Common myeloid progenitor, CD34-positive (primary cell): Measurements from ENCODE around the gene C5orf22.
"Not testable (repeated sequence)": the region's sequence is repeated elsewhere in the genome, so short reads cannot be mapped to it uniquely, and the experiment has no call there.

Source experiments
- CTCF ChIA-PET: fragments of 350-600 bp; sonication (Branson Sonifier 250); formaldehyde crosslinking; loops from one replicate; lab custom pipeline; 2021; ENCODE audit warnings: antibody characterized with exemption; lab: Charles Lee
- POLR2A ChIA-PET: fragments of 350-600 bp; sonication (Branson Sonifier 250); formaldehyde crosslinking; loops from one replicate; lab custom pipeline; 2021; ENCODE audit warnings: antibody characterized with exemption; lab: Charles Lee
- DNase-seq, 3 donors: peaks; one replicate each; pipeline versions ENCODE4 v3.0.0 to v3.0.0-alpha.2; 2013
- H3K27ac ChIP-seq, 2 experiments: 1 replicate in 1 of 2; 2 replicates in 1 of 2; pipeline ENCODE4 v1.7.0; 2013; ENCODE audit warnings: inconsistent platforms in 2 of 2, low read length in 2 of 2, mild to moderate bottlenecking in 2 of 2, low read depth in 1 of 2, moderate library complexity in 1 of 2; ENCODE audit not compliant: severe bottlenecking in 2 of 2, insufficient read depth in 1 of 2, poor library complexity in 1 of 2
- H3K27me3 ChIP-seq, 5 experiments: replicated peaks in 2 of 5; 1 replicate in 3 of 5; 2 replicates in 2 of 5; pipeline versions ENCODE4 v1.6.1 to v1.7.0; 2013; ENCODE audit warnings: low read length in 4 of 5, mild to moderate bottlenecking in 2 of 5, moderate library complexity in 2 of 5, inconsistent platforms in 1 of 5; ENCODE audit not compliant: insufficient read depth in 5 of 5, control insufficient read depth in 4 of 5
- H3K36me3 ChIP-seq, 4 experiments: 1 replicate in 2 of 4; 2 replicates in 2 of 4; pipeline versions ENCODE4 v1.6.1 to v1.7.0; 2013; ENCODE audit warnings: low read length in 3 of 4, control low read depth in 1 of 4, mild to moderate bottlenecking in 1 of 4; ENCODE audit not compliant: control insufficient read depth in 4 of 4, insufficient read depth in 4 of 4
- H3K4me1 ChIP-seq, 4 experiments: 1 replicate in 3 of 4; 2 replicates in 1 of 4; pipeline versions ENCODE4 v1.6.1 to v1.7.1; 2013; ENCODE audit warnings: low read length in 3 of 4, mild to moderate bottlenecking in 3 of 4, control low read depth in 1 of 4, inconsistent platforms in 1 of 4, moderate library complexity in 1 of 4; ENCODE audit not compliant: control insufficient read depth in 4 of 4, insufficient read depth in 4 of 4; ENCODE audit errors: control extremely low read depth in 1 of 4
- H3K4me3 ChIP-seq, 7 experiments: 1 replicate in 4 of 7; 2 replicates in 3 of 7; pipeline versions ENCODE4 v1.5.1 to v1.7.0; 2013; ENCODE audit warnings: mild to moderate bottlenecking in 7 of 7, low read length in 6 of 7, moderate library complexity in 6 of 7, inconsistent platforms in 2 of 7, low read depth in 2 of 7, control low read depth in 1 of 7; ENCODE audit not compliant: insufficient read depth in 4 of 7, control insufficient read depth in 1 of 7; ENCODE audit errors: extremely low read depth in 1 of 7
- H3K9me3 ChIP-seq, 5 experiments: 1 replicate in 4 of 5; 2 replicates in 1 of 5; pipeline versions ENCODE4 v1.6.1 to v1.7.1; 2013; ENCODE audit warnings: low read length in 4 of 5, mild to moderate bottlenecking in 2 of 5, inconsistent platforms in 1 of 5, low read depth in 1 of 5, moderate library complexity in 1 of 5; ENCODE audit not compliant: control insufficient read depth in 4 of 5, insufficient read depth in 2 of 5; ENCODE audit errors: control extremely low read depth in 1 of 5
- WGBS: methylation state at CpG from one replicate; pipeline ENCODE4 v1.1.5; 2013; ENCODE audit not compliant: insufficient coverage; 5-methylcytosine and 5-hydroxymethylcytosine counted together

C5orf22 gene

GRCh38 chr5:31537851-31538250 lies 5.8 kb downstream of the C5orf22 start:
- 100% methylated on average over 3 of the region's 4 CpGs for WGBS
- Histone ChIP-seq H3K4me1 (peaks cover 3 to 10% (median 8%) of the 10 kb centered on the region in 4 experiments), H3K27me3 (no peaks in the 10 kb centered on the region), H3K36me3 (peaks cover 35 to 75% (median 46%) of the 10 kb centered on the region in 4 experiments), H3K9me3 (no peaks in the 10 kb centered on the region), H3K27ac (no peak overlapping the region), H3K4me3 (no peak overlapping the region)
- POLR2A ChIA-PET = interaction anchor here (0.5 kb wide), 1 partner anchor 11 kb away, joined by 3 read pairs; no protein-coding TSS in a partner anchor
- CTCF ChIA-PET = interaction anchor here (1.1 kb wide), 1 partner anchor 23 kb away, joined by 3 read pairs; no protein-coding TSS in a partner anchor
- no peak for DNase-seq

- H3K9me3 ChIP-seq, H3K4me1 ChIP-seq, DNase-seq, CTCF ChIA-PET, H3K27ac ChIP-seq, H3K27me3 ChIP-seq, H3K4me3 ChIP-seq: not testable (repeated sequence)
- WGBS = 100% methylated on average over 2 of the region's 2 CpGs
- peaks cover 13 to 56% (median 38%) of the 10 kb centered on the region in 4 experiments for H3K36me3 ChIP-seq
- POLR2A ChIA-PET = interaction anchor here (0.6 kb wide), 1 partner anchor 12 kb away, joined by 3 read pairs; no protein-coding TSS in a partner anchor
Observed at GRCh38 chr5:31549114-31549513, 17.0 kb downstream of the C5orf22 start.

DNA sequence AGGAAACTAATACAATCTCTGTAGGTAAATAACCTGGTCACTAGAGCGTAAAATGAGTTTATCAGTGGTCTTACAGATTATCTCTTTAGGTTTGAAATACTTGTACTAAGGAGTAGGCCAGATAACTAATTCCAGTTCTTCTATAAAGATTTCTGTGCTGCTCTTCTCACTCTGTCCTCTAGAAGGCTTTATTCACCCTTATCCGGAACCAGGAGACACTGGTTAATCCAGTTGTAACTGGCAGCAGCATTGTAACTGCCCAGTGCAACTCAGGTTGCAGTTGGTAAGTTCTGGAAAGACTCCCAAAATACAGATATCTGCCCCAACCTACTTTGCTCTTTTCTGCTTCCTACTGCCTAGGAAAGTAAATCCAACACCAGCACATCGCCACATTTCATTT lies 19.8 kb downstream of the C5orf22 start:
- no peaks in the 10 kb centered on the region for H3K9me3 ChIP-seq
- no peaks in the 10 kb centered on the region for H3K27me3 ChIP-seq
- WGBS = 100% methylated on average over 3 of the region's 3 CpGs
- no peak for DNase-seq
- H3K36me3 ChIP-seq = peaks cover 19 to 52% (median 34%) of the 10 kb centered on the region in 4 experiments
- no peak overlapping the region for H3K27ac ChIP-seq
- no peaks in the 10 kb centered on the region for H3K4me1 ChIP-seq
- ChIA-PET CTCF (interaction anchor here (1.1 to 1.6 kb wide), 2 partner anchors 20 to 535 kb away, joined by 3 read pairs; partner anchors contain the start of genes C5orf22 and DROSHA), POLR2A (no interaction called here)
- H3K4me3 ChIP-seq = no peak overlapping the region

DNA sequence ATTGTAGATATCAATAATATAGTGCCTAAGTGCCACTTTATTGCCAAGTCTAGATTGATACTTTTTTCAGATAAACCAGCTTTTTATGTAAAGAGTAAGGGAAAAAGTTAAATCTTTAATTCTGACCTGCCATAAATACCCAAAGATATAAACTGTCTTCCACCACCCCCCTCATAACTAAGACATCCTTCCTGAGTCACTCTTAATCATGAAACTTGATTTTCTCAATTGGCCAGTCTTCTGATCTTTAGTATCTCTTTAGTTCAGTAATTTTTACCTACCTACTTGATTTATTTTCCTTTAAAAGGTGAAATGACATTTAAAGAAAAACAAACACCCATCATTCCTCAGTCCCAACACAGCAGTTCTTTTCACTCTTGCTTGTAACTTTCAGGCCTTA lies 21.8 kb downstream of the C5orf22 start:
- no peaks in the 10 kb centered on the region for H3K9me3 ChIP-seq
- H3K4me3 ChIP-seq = no peak overlapping the region
- POLR2A ChIA-PET = no interaction called here
- DNase-seq = no peak
- H3K36me3 ChIP-seq = peaks cover 8 to 40% (median 26%) of the 10 kb centered on the region in 4 experiments
- no peaks in the 10 kb centered on the region for H3K4me1 ChIP-seq
- H3K27ac ChIP-seq = no peak overlapping the region
- CTCF ChIA-PET = no interaction called here
- no peaks in the 10 kb centered on the region for H3K27me3 ChIP-seq

- CTCF ChIA-PET = no interaction called here
- Histone ChIP-seq H3K4me1 (no peaks in the 10 kb centered on the region), H3K36me3 (peaks cover 8 to 40% (median 26%) of the 10 kb centered on the region in 4 experiments), H3K9me3 (no peaks in the 10 kb centered on the region), H3K27ac (no peak overlapping the region), H3K27me3 (no peaks in the 10 kb centered on the region), H3K4me3 (no peak overlapping the region)
- POLR2A ChIA-PET = no interaction called here
- WGBS = 100% methylated on average over 1 of the region's 1 CpG
- DNase-seq = no peak
Observed at GRCh38 chr5:31554552-31554951, 22.5 kb downstream of the C5orf22 start.

DNA sequence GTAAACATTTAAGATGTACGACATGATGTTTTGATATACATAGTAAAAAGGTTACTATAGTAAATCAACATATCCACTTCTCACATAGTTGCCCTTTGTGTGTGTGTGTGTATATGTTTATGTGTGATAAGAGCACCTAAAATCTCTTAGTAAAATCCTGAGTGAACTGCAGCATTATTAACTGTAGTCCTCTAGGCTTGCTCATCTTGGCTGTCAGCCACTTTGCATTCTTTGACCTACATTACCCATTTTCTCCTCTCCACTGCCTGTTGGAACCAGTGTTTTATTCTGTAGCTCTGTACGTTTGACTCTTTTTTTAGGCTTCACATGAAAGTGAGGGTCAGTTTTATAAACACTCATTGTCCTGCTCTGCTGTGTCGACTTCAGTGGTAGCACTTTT lies 24.4 kb downstream of the C5orf22 start:
- ChIA-PET POLR2A (no interaction called here), CTCF (no interaction called here)
- Histone ChIP-seq H3K36me3 (peaks cover 8 to 36% (median 23%) of the 10 kb centered on the region in 4 experiments), H3K9me3 (no peaks in the 10 kb centered on the region), H3K4me1 (no peaks in the 10 kb centered on the region), H3K27me3 (no peaks in the 10 kb centered on the region), H3K27ac (no peak overlapping the region), H3K4me3 (no peak overlapping the region)
- no peak for DNase-seq
- WGBS = 100% methylated on average over 2 of the region's 3 CpGs

DNA sequence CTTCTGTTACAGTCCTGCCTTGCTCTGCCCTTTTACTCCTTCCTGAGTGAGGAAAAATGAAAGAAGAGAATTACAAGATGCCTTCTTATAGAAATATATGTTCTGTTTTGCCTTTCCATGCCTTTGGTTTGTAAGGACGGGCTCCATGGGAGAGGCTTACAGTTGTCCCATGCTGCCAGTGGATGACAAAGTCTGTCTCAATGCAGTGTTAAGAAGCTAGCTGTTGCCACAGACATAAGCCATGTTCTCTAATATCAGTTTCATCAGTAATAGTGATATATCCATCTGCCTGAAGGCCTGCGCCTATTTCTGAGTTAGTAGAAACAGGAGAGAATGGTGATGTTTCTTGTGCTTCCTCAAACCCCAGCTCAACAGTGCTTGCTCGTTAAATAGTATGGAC lies 27.8 kb downstream of the C5orf22 start:
- H3K4me3 ChIP-seq = no peak overlapping the region
- no peak for DNase-seq
- H3K27ac ChIP-seq = no peak overlapping the region
- peaks cover 0 to 8% (median 3%) of the 10 kb centered on the region in 4 experiments for H3K4me1 ChIP-seq
- WGBS = no CpG with 5 or more reads among the region's 3 CpGs
- no peaks in the 10 kb centered on the region for H3K27me3 ChIP-seq
- no peaks in the 10 kb centered on the region for H3K9me3 ChIP-seq
- peaks cover 2 to 9% (median 6%) of the 10 kb centered on the region in 4 experiments for H3K36me3 ChIP-seq
- POLR2A ChIA-PET = no interaction called here
- CTCF ChIA-PET = interaction anchor here (1.6 kb wide), 1 partner anchor 14 kb away, joined by 3 read pairs; no protein-coding TSS in a partner anchor
